Measurements from ENCODE around the gene IL17RB. TPM values are rescaled to one million over a fixed set of nuclear protein-coding genes. Genes with fewer than 3 reads are reported as not detected.

The IL17RB gene
- total and polyA plus RNA-seq, 11 donors = 0.09 to 1.5 (median 0.61) TPM; not detected in 1

GRCh38 chr3:53800041-53800906 lies 46.1 kb upstream of the IL17RB start:
- H3K27ac ChIP-seq = no peak overlapping the region
- H3K27me3 ChIP-seq = peaks cover 0 to 4% (median 0%) of the 10 kb centered on the region in 9 donors
- no peak for ATAC-seq
- no peaks in the 10 kb centered on the region for H3K36me3 ChIP-seq
- intact Hi-C loops (cut with DNase I) = no loop called here
- TF ChIP-seq POLR2A (IDR thresholded peaks at IDR 0.05) (no peak), CTCF (IDR thresholded peaks at IDR 0.05) (no peak)
- H3K9me3 ChIP-seq = no peaks in the 10 kb centered on the region
- peaks cover 0 to 7% (median 0%) of the 10 kb centered on the region in 12 donors for H3K4me1 ChIP-seq
- no peak overlapping the region for H3K4me3 ChIP-seq
- WGBS, 4 donors = 83 to 90% (median 86%) methylated on average over 16 of the region's 16 CpGs
- no peak for DNase-seq

- WGBS, 4 donors = 84 to 92% (median 88%) methylated on average over 9 of the region's 9 CpGs
- no peak for ATAC-seq
- no peaks in the 10 kb centered on the region for H3K36me3 ChIP-seq
- H3K9me3 ChIP-seq = no peaks in the 10 kb centered on the region
- no peak overlapping the region for H3K27ac ChIP-seq
- intact Hi-C loops (cut with DNase I) = no loop called here
- peaks cover 0 to 6% (median 0%) of the 10 kb centered on the region in 12 donors for H3K4me1 ChIP-seq
- no peak overlapping the region for H3K4me3 ChIP-seq
- TF ChIP-seq POLR2A (IDR thresholded peaks at IDR 0.05) (no peak), CTCF (IDR thresholded peaks at IDR 0.05) (no peak)
- peaks cover 0 to under 1% (median 0%) of the 10 kb centered on the region in 9 donors for H3K27me3 ChIP-seq
- DNase-seq = no peak
Measured at GRCh38 chr3:53801319-53801718, 45.0 kb upstream of the IL17RB start.

GRCh38 chr3:53802256-53802880 lies 44.0 kb upstream of the IL17RB start:
- H3K4me3 ChIP-seq = no peak overlapping the region
- H3K36me3 ChIP-seq = no peaks in the 10 kb centered on the region
- no peaks in the 10 kb centered on the region for H3K27me3 ChIP-seq
- H3K27ac ChIP-seq = no peak overlapping the region
- DNase-seq = no peak
- H3K9me3 ChIP-seq = no peaks in the 10 kb centered on the region
- no peak for ATAC-seq
- WGBS, 4 donors = 78 to 89% (median 86%) methylated on average over 8 of the region's 8 CpGs
- intact Hi-C loops (cut with DNase I) = no loop called here
- H3K4me1 ChIP-seq = peaks cover 0 to 12% (median 7%) of the 10 kb centered on the region in 12 donors
- TF ChIP-seq CTCF (IDR thresholded peaks at IDR 0.05) (no peak), POLR2A (IDR thresholded peaks at IDR 0.05) (no peak)

- Histone ChIP-seq H3K27ac (no peak overlapping the region), H3K9me3 (no peaks in the 10 kb centered on the region), H3K36me3 (no peaks in the 10 kb centered on the region), H3K27me3 (no peaks in the 10 kb centered on the region), H3K4me1 (peaks cover 0 to 17% (median 8%) of the 10 kb centered on the region in 12 donors), H3K4me3 (no peak overlapping the region)
- 90 to 93% (median 91%) methylated on average over 18 of the region's 18 CpGs for WGBS, 4 donors
- intact Hi-C loops (cut with DNase I) = no loop called here
- DNase-seq (no peak), ATAC-seq (no peak)
- TF ChIP-seq POLR2A (IDR thresholded peaks at IDR 0.05) (no peak), CTCF (IDR thresholded peaks at IDR 0.05) (no peak)
Measured at GRCh38 chr3:53803124-53803815, 43.1 kb upstream of the IL17RB start.
